Keratinocyte (primary cell): ENCODE data around the gene UROD. TPM values are rescaled to one million over a fixed set of nuclear protein-coding genes. Genes with fewer than 3 reads are reported as not detected.

Experiments used
- DNase-seq: peaks from one replicate; pipeline ENCODE4 v3.0.0-alpha.2; 2011; ENCODE audit warnings: low read depth, missing footprints, low spot score
- FAIRE-seq: peaks from 2 replicates; lab custom pipeline; 2011; peaks lifted over from hg19 to GRCh38; lab: Jason Lieb, UNC
- H2AFZ ChIP-seq: 2 replicates; pipeline ENCODE4 v1.6.0; 2012; ENCODE audit warnings: low read length, control low read depth, inconsistent platforms; ENCODE audit not compliant: control insufficient read depth
- H3K27ac ChIP-seq: 2 replicates; pipeline ENCODE4 v1.5.1; 2011; ENCODE audit warnings: low read length; ENCODE audit not compliant: control insufficient read depth, insufficient read depth
- H3K27me3 ChIP-seq: 3 replicates; pipeline ENCODE4 v1.6.0; 2011; ENCODE audit warnings: low read length; ENCODE audit not compliant: control insufficient read depth, insufficient read depth; ENCODE audit errors: extremely low read depth
- H3K36me3 ChIP-seq, 2 experiments: 2 replicates in 1 of 2; 3 replicates in 1 of 2; pipeline ENCODE4 v1.5.1; 2011; ENCODE audit warnings: low read length in 2 of 2, mild to moderate bottlenecking in 1 of 2; ENCODE audit not compliant: control insufficient read depth in 2 of 2, insufficient read depth in 2 of 2; ENCODE audit errors: extremely low read depth in 1 of 2
- H3K4me1 ChIP-seq: 3 replicates; pipeline ENCODE4 v1.5.1; 2011; ENCODE audit warnings: low read length; ENCODE audit not compliant: control insufficient read depth, insufficient read depth; ENCODE audit errors: extremely low read depth
- H3K4me2 ChIP-seq: 3 replicates; pipeline ENCODE4 v1.6.0; 2011; ENCODE audit warnings: low read depth, low read length; ENCODE audit not compliant: control insufficient read depth, insufficient read depth; ENCODE audit errors: extremely low read depth
- H3K4me3 ChIP-seq, 3 experiments: fragments of 200-600 bp in 1 of 3; sonication (generic) in 1 of 3; 2 replicates in 2 of 3; 3 replicates in 1 of 3; pipeline ENCODE4 v1.5.1; 2011 to 2016; ENCODE audit warnings: low read length in 3 of 3, mild to moderate bottlenecking in 3 of 3, control low read depth in 2 of 3, inconsistent platforms in 1 of 3, low read depth in 1 of 3, mixed read lengths in 1 of 3, mixed run types in 1 of 3, moderate library complexity in 1 of 3; ENCODE audit not compliant: control insufficient read depth in 2 of 3, insufficient read depth in 2 of 3; ENCODE audit errors: extremely low read depth in 1 of 3
- H3K79me2 ChIP-seq: 2 replicates; pipeline ENCODE4 v1.6.0; 2012; ENCODE audit warnings: low read length; ENCODE audit not compliant: control insufficient read depth, insufficient read depth
- H3K9ac ChIP-seq: 3 replicates; pipeline ENCODE4 v1.6.0; 2011; ENCODE audit warnings: low read length; ENCODE audit not compliant: control insufficient read depth, insufficient read depth; ENCODE audit errors: extremely low read depth
- H3K9me1 ChIP-seq: 3 replicates; pipeline ENCODE4 v1.6.0; 2011; ENCODE audit warnings: low read length; ENCODE audit not compliant: control insufficient read depth, insufficient read depth; ENCODE audit errors: extremely low read depth
- H3K9me3 ChIP-seq: 2 replicates; pipeline ENCODE4 v1.5.1; 2012; ENCODE audit warnings: low read depth, low read length; ENCODE audit not compliant: control insufficient read depth
- H4K20me1 ChIP-seq: 3 replicates; pipeline ENCODE4 v1.6.0; 2011; ENCODE audit warnings: low read length; ENCODE audit not compliant: control insufficient read depth, insufficient read depth; ENCODE audit errors: extremely low read depth
- CTCF ChIP-seq, 3 experiments: IDR thresholded peaks in 1 of 3; conservative IDR thresholded peaks in 1 of 3; optimal IDR thresholded peaks in 1 of 3; 2 replicates in 2 of 3; 3 replicates in 1 of 3; pipeline versions ENCODE3 to v1.5.1; 2011; ENCODE audit warnings: low read length in 3 of 3, mild to moderate bottlenecking in 3 of 3, moderate library complexity in 2 of 3, control low read depth in 1 of 3, inconsistent platforms in 1 of 3; ENCODE audit not compliant: insufficient read depth in 2 of 3; ENCODE audit errors: extremely low read depth in 1 of 3
- EZH2 ChIP-seq: IDR thresholded peaks from one replicate; pipeline ENCODE4 v1.6.1; 2012; ENCODE audit warnings: inconsistent platforms, mild to moderate bottlenecking, low read length, moderate library complexity
- dilution Hi-C: fragments of 300-500 bp; cut with MboI; formaldehyde crosslinking; loops from one replicate; pipeline ENCODE4 v1.7.0; 2020; ENCODE audit warnings: low sequenced_read_pairs; ENCODE audit not compliant: extremely low pct_ligation_motif_present
- polyA plus RNA-seq, 5 experiments: library from polyadenylated mRNA; depleted of rRNA in 3 of 5; stranded (reverse) in 3 of 5; stranded (forward) in 1 of 5; unstranded in 1 of 5; fragments of >200 nt; gene quantifications; 1 replicate in 1 of 5; 2 replicates in 3 of 5; 3 replicates in 1 of 5; pipeline versions ENCODE4 v1.2.1 to v1.2.3, GENCODE V29; 2011 to 2012; ENCODE audit warnings: missing spikeins in 2 of 5, low read depth in 1 of 5, low replicate concordance in 1 of 5

The UROD gene
- polyA plus RNA-seq, 1 donor (not counting 4 experiments of a cell fraction or from before 2014, with no cell fraction given) = 157 TPM

DNA sequence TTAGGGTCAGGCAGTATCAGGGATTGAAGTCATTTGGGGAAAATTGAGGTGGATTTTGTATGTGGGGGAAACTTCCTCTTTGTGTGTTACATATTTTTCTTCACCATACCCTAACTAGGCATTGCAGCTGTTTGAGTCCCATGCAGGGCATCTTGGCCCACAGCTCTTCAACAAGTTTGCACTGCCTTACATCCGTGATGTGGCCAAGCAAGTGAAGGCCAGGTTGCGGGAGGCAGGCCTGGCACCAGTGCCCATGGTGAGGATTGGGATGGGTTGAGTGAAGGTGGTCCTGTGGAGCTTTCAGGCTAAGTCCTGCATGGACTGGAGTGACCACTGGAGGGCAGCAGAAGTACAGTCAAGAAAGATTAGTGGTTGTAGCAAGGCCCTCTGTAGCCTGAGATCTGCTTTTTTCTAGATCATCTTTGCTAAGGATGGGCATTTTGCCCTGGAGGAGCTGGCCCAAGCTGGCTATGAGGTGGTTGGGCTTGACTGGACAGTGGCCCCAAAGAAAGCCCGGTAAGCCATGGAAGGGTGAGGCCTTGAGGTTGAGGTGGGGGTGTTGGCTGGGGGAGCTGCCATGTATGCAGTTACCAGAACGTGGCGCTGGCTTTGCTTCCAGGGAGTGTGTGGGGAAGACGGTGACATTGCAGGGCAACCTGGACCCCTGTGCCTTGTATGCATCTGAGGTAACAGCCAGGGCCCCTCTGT, 2.4 kb downstream of the UROD start:
- H3K4me2 ChIP-seq = no peak overlapping the region
- no peak for TF ChIP-seq EZH2
- peak; percentile 85 to 97 (median 90) for TF ChIP-seq CTCF (optimal IDR thresholded peaks at IDR 0.05 in 1 of 3, IDR thresholded peaks at IDR 0.05 in 1 of 3, conservative IDR thresholded peaks at IDR 0.05 in 1 of 3; ENCODE audit: extremely low read depth in 1 of 3, insufficient read depth in 2 of 3, low read length in 3 of 3)
- FAIRE-seq = peak; percentile 69
- dilution Hi-C loops = no loop called here
- no peaks in the 10 kb centered on the region for H3K9me3 ChIP-seq
- H3K9ac ChIP-seq = no peak overlapping the region
- H4K20me1 ChIP-seq = no peaks in the 10 kb centered on the region
- no peak overlapping the region for H3K4me3 ChIP-seq
- H3K4me1 ChIP-seq = peaks cover 25% of the 10 kb centered on the region
- H2AFZ ChIP-seq = no peak overlapping the region
- peaks cover 25% of the 10 kb centered on the region for H3K79me2 ChIP-seq
- H3K27ac ChIP-seq = no peak overlapping the region
- DNase-seq = peak; percentile 66
- H3K9me1 ChIP-seq = no peaks in the 10 kb centered on the region
- no peaks in the 10 kb centered on the region for H3K27me3 ChIP-seq
- H3K36me3 ChIP-seq = peaks cover 13 to 14% of the 10 kb centered on the region in 2 experiments

DNA sequence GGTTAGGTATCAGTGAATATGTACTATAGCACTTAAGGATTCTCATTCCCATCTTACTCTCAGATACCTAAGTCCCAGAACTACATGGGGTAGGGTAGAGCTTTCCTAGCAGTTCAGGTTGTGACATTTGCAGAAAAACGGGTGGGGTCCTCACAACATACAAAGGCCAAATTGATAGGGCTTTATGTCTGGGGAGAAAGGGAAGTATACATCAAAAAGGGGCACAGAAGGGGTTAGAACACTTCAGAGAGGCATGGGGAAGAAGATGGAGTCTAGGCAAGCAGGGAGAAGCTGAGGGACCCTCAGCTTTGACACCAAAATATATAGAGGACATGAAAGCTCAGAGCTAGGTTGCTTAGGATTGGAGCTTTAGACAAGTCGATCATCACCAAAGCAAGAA, 3.6 kb downstream of the UROD start:
- no peak overlapping the region for H3K27ac ChIP-seq
- H3K4me2 ChIP-seq = no peak overlapping the region
- no peak overlapping the region for H3K9ac ChIP-seq
- peaks cover 10 to 11% of the 10 kb centered on the region in 2 experiments for H3K36me3 ChIP-seq
- peaks cover 18% of the 10 kb centered on the region for H3K4me1 ChIP-seq
- DNase-seq (no peak), FAIRE-seq (no peak)
- no peaks in the 10 kb centered on the region for H3K9me3 ChIP-seq
- no peak for TF ChIP-seq EZH2
- TF ChIP-seq CTCF (optimal IDR thresholded peaks at IDR 0.05 in 1 of 3, IDR thresholded peaks at IDR 0.05 in 1 of 3, conservative IDR thresholded peaks at IDR 0.05 in 1 of 3; ENCODE audit: extremely low read depth in 1 of 3, insufficient read depth in 2 of 3, low read length in 3 of 3) = no peak
- dilution Hi-C loops = no loop called here
- H3K79me2 ChIP-seq = peaks cover 13% of the 10 kb centered on the region
- H4K20me1 ChIP-seq = no peaks in the 10 kb centered on the region
- no peaks in the 10 kb centered on the region for H3K27me3 ChIP-seq
- H2AFZ ChIP-seq = no peak overlapping the region
- H3K4me3 ChIP-seq = no peak overlapping the region
- H3K9me1 ChIP-seq = no peaks in the 10 kb centered on the region
